WTC11 (cell line): ENCODE data around the gene RFX4. TPM values are rescaled to one million over a fixed set of nuclear protein-coding genes. Genes with fewer than 3 reads are reported as not detected.

Source experiments
- ATAC-seq: fragments of 200-7000 bp; cut with Tn5 transposase; 2 replicates; pipeline ENCODE4 v1.10.0; 2021; ENCODE audit warnings: mild to moderate bottlenecking, moderate library complexity
- CTCF ChIA-PET: fragments of 300-600 bp; sonication (Branson Sonifier 250); formaldehyde crosslinking; loops from one replicate; lab custom pipeline; 2021; ENCODE audit warnings: antibody characterized with exemption; lab: Charles Lee
- POLR2A ChIA-PET: fragments of 350-600 bp; sonication (Branson Sonifier 250); formaldehyde crosslinking; loops from one replicate; lab custom pipeline; 2021; ENCODE audit warnings: antibody characterized with exemption; lab: Charles Lee
- DNase-seq: peaks from one replicate; pipeline ENCODE4 v3.0.0; 2021; ENCODE audit warnings: low spot score
- H3K27ac Mint-ChIP-seq: 2 replicates; pipeline ENCODE4 v1.8.0; 2021; ENCODE audit warnings: mixed read lengths
- H3K27me3 Mint-ChIP-seq: 2 replicates; pipeline ENCODE4 v1.8.0; 2021; ENCODE audit warnings: low read depth, mild to moderate bottlenecking, moderate library complexity, mixed read lengths
- H3K36me3 Mint-ChIP-seq: 2 replicates; pipeline ENCODE4 v1.8.0; 2021; ENCODE audit warnings: mixed read lengths
- H3K4me1 Mint-ChIP-seq: 2 replicates; pipeline ENCODE4 v1.8.0; 2022; ENCODE audit warnings: mixed read lengths
- H3K4me3 Mint-ChIP-seq: 2 replicates; pipeline ENCODE4 v1.8.0; 2021; ENCODE audit warnings: mild to moderate bottlenecking, moderate library complexity, mixed read lengths
- H3K9me3 Mint-ChIP-seq: 2 replicates; pipeline ENCODE4 v1.8.0; 2021; ENCODE audit warnings: mixed read lengths
- CDX4 ChIP-seq: fragments of 250-450 bp; sonication (Bioruptor Pico); IDR thresholded peaks from 2 replicates; pipeline ENCODE4 v1.9.0; 2021; ENCODE audit warnings: moderate library complexity, mild to moderate bottlenecking, inconsistent platforms, borderline replicate concordance
- CREB1 ChIP-seq: sonication (generic); formaldehyde crosslinking; IDR thresholded peaks from 2 replicates; pipeline ENCODE4 v1.8.0; 2023; ENCODE audit warnings: mild to moderate bottlenecking, missing genetic modification reagents
- ERG ChIP-seq: fragments of 250-450 bp; sonication (Bioruptor Pico); IDR thresholded peaks from 2 replicates; pipeline ENCODE4 v1.8.0; 2021; ENCODE audit warnings: mild to moderate bottlenecking
- ESRRA ChIP-seq: sonication (generic); formaldehyde crosslinking; IDR thresholded peaks from 2 replicates; pipeline ENCODE4 v1.8.1; 2022; ENCODE audit warnings: mild to moderate bottlenecking, missing genetic modification reagents, borderline replicate concordance
- ETV6 ChIP-seq: sonication (generic); formaldehyde crosslinking; IDR thresholded peaks from 2 replicates; pipeline ENCODE4 v1.8.1; 2022; ENCODE audit warnings: mild to moderate bottlenecking, missing genetic modification reagents
- MXD4 ChIP-seq: fragments of 250-450 bp; sonication (Bioruptor Pico); IDR thresholded peaks from 2 replicates; pipeline ENCODE4 v1.8.0; 2021; ENCODE audit warnings: mild to moderate bottlenecking, moderate library complexity, borderline replicate concordance
- NFYB ChIP-seq: sonication (generic); formaldehyde crosslinking; conservative IDR thresholded peaks from 2 replicates; pipeline ENCODE4 v1.8.0; 2022; ENCODE audit warnings: low read depth, missing genetic modification reagents
- NR3C1 ChIP-seq: sonication (generic); formaldehyde crosslinking; conservative IDR thresholded peaks from 2 replicates; pipeline ENCODE4 v1.8.1; 2023; ENCODE audit warnings: low read depth, mild to moderate bottlenecking, missing genetic modification reagents
- OVOL2 ChIP-seq: fragments of 250-450 bp; sonication (Bioruptor Pico); IDR thresholded peaks from 2 replicates; pipeline ENCODE4 v1.9.0; 2021; ENCODE audit warnings: mild to moderate bottlenecking, borderline replicate concordance
- TEAD1 ChIP-seq: sonication (generic); formaldehyde crosslinking; IDR thresholded peaks from 2 replicates; pipeline ENCODE4 v1.8.0; 2022; ENCODE audit warnings: mild to moderate bottlenecking, missing genetic modification reagents
- TEAD4 ChIP-seq: sonication (generic); formaldehyde crosslinking; IDR thresholded peaks from 2 replicates; pipeline ENCODE4 v1.8.0; 2022; ENCODE audit warnings: mild to moderate bottlenecking, missing genetic modification reagents
- TP53 ChIP-seq: sonication (generic); formaldehyde crosslinking; IDR thresholded peaks from 2 replicates; pipeline ENCODE4 v1.8.1; 2023; ENCODE audit warnings: mild to moderate bottlenecking, missing genetic modification reagents
- ZBTB43 ChIP-seq: sonication (generic); formaldehyde crosslinking; IDR thresholded peaks from 2 replicates; pipeline ENCODE4 v1.8.1; 2023; ENCODE audit warnings: mild to moderate bottlenecking, missing genetic modification reagents
- ZNF121 ChIP-seq: sonication (generic); formaldehyde crosslinking; IDR thresholded peaks from 2 replicates; pipeline ENCODE4 v1.8.0; 2023; ENCODE audit warnings: missing genetic modification reagents
- total RNA-seq: library from RNA; stranded (reverse); gene quantifications from 3 replicates; pipeline ENCODE4 v1.2.3, GENCODE V29; 2021
- TF ChIP-seq, protein P1 (sequence below): sonication (generic); formaldehyde crosslinking; IDR thresholded peaks from 2 replicates; pipeline ENCODE4 v1.8.1; 2022; ENCODE audit warnings: low read depth, mild to moderate bottlenecking, moderate library complexity, missing genetic modification reagents, borderline replicate concordance
- TF ChIP-seq, protein P2 (sequence below): sonication (generic); formaldehyde crosslinking; IDR thresholded peaks from 2 replicates; pipeline ENCODE4 v1.8.1; 2023; ENCODE audit warnings: mild to moderate bottlenecking, missing genetic modification reagents, moderate library complexity
- TF ChIP-seq, protein P3 (sequence below): sonication (generic); formaldehyde crosslinking; IDR thresholded peaks from 2 replicates; pipeline ENCODE4 v1.8.0; 2023; ENCODE audit warnings: mild to moderate bottlenecking, missing genetic modification reagents
- TF ChIP-seq, protein P4 (sequence below): fragments of 250-450 bp; sonication (Bioruptor Pico); conservative IDR thresholded peaks from 2 replicates; pipeline ENCODE4 v1.9.0; 2021; ENCODE audit warnings: mild to moderate bottlenecking

Gene RFX4
- total RNA-seq, 1 experiment from 2014 or later, result 0.26 TPM

DNA sequence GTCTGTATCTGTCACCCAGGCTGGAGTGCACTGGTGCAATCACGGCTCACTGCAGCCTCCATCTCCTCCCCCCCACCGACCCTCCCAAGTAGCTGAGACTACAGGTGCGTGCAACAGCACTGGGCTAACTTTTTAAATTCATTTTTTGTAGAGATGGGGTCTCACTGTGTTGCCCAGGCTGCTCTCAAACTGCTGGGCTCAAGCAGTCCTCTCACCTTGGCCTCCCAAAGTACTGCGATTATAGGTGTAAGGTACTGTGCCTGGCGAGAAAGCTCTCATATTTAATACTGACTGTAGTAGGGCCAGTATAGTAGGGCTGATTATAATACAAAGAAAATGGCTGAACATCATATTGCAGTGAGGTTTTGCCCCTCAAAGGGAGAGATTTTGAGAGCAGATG lies 194.1 kb downstream of the RFX4 start:
- CTCF ChIA-PET, result no interaction called here
- no peaks in the 10 kb centered on the region for H3K27me3 Mint-ChIP-seq
- no peak overlapping the region for H3K27ac Mint-ChIP-seq
- peaks cover 64% of the 10 kb centered on the region for H3K4me1 Mint-ChIP-seq
- no peaks in the 10 kb centered on the region for H3K9me3 Mint-ChIP-seq
- TF ChIP-seq ZNF121 (CRISPR knock-in tag), result peak; percentile 80; the same call in 1 of the 2 replicates
- TF ChIP-seq, protein P1, sequence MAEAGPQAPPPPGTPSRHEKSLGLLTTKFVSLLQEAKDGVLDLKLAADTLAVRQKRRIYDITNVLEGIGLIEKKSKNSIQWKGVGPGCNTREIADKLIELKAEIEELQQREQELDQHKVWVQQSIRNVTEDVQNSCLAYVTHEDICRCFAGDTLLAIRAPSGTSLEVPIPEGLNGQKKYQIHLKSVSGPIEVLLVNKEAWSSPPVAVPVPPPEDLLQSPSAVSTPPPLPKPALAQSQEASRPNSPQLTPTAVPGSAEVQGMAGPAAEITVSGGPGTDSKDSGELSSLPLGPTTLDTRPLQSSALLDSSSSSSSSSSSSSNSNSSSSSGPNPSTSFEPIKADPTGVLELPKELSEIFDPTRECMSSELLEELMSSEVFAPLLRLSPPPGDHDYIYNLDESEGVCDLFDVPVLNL, result no peak
- no peaks in the 10 kb centered on the region; the same call in 1 of the 2 replicates for H3K36me3 Mint-ChIP-seq
- ATAC-seq, result no peak
- no peak for DNase-seq
- POLR2A ChIA-PET, result no interaction called here
- peak overlapping the region; percentile 91 for H3K4me3 Mint-ChIP-seq

DNA sequence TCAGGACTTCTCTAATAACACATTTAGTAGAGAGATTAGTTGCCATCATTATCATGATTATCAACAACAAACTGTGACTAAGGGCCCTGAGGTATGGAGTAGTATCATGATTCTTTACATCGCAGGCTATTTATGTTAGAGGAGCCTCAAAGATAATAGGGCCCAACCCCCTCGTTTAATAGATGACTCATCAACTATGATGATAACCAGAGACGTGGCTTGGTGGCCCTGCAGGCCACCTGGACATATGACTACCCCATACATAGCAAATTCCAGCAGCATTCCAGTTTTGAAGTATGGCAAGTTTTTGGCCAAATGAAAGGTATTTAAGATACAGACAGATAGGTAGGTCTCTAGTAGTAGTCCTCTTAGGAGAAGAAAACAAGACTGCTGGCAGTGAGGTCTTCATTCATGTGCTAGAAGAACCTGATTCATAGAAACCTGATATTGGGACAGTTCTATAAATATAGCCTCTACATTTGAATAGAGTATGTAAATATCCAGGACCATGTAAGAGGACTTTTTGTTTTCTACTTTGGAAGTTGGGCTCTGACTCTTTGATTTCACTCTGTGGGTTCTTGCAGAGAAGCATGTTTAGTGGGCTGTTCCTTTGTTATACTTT lies 197.3 kb downstream of the RFX4 start:
- POLR2A ChIA-PET, result no interaction called here
- TF ChIP-seq, protein P2, sequence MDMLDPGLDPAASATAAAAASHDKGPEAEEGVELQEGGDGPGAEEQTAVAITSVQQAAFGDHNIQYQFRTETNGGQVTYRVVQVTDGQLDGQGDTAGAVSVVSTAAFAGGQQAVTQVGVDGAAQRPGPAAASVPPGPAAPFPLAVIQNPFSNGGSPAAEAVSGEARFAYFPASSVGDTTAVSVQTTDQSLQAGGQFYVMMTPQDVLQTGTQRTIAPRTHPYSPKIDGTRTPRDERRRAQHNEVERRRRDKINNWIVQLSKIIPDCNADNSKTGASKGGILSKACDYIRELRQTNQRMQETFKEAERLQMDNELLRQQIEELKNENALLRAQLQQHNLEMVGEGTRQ (CRISPR knock-in tag), result no peak
- no peak for TF ChIP-seq ETV6 (CRISPR knock-in tag)
- no peak for TF ChIP-seq ZBTB43
- TF ChIP-seq, protein P3, sequence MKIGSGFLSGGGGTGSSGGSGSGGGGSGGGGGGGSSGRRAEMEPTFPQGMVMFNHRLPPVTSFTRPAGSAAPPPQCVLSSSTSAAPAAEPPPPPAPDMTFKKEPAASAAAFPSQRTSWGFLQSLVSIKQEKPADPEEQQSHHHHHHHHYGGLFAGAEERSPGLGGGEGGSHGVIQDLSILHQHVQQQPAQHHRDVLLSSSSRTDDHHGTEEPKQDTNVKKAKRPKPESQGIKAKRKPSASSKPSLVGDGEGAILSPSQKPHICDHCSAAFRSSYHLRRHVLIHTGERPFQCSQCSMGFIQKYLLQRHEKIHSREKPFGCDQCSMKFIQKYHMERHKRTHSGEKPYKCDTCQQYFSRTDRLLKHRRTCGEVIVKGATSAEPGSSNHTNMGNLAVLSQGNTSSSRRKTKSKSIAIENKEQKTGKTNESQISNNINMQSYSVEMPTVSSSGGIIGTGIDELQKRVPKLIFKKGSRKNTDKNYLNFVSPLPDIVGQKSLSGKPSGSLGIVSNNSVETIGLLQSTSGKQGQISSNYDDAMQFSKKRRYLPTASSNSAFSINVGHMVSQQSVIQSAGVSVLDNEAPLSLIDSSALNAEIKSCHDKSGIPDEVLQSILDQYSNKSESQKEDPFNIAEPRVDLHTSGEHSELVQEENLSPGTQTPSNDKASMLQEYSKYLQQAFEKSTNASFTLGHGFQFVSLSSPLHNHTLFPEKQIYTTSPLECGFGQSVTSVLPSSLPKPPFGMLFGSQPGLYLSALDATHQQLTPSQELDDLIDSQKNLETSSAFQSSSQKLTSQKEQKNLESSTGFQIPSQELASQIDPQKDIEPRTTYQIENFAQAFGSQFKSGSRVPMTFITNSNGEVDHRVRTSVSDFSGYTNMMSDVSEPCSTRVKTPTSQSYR (CRISPR knock-in tag), result no peak
- TF ChIP-seq NR3C1, result no peak
- TF ChIP-seq MXD4 (CRISPR knock-in tag), result no peak
- no peak for TF ChIP-seq NFYB (CRISPR knock-in tag)
- TF ChIP-seq ERG (CRISPR knock-in tag), result no peak
- TF ChIP-seq TP53 (CRISPR knock-in tag), result no peak
- no peak for TF ChIP-seq TEAD4 (CRISPR knock-in tag)
- TF ChIP-seq, protein P4, sequence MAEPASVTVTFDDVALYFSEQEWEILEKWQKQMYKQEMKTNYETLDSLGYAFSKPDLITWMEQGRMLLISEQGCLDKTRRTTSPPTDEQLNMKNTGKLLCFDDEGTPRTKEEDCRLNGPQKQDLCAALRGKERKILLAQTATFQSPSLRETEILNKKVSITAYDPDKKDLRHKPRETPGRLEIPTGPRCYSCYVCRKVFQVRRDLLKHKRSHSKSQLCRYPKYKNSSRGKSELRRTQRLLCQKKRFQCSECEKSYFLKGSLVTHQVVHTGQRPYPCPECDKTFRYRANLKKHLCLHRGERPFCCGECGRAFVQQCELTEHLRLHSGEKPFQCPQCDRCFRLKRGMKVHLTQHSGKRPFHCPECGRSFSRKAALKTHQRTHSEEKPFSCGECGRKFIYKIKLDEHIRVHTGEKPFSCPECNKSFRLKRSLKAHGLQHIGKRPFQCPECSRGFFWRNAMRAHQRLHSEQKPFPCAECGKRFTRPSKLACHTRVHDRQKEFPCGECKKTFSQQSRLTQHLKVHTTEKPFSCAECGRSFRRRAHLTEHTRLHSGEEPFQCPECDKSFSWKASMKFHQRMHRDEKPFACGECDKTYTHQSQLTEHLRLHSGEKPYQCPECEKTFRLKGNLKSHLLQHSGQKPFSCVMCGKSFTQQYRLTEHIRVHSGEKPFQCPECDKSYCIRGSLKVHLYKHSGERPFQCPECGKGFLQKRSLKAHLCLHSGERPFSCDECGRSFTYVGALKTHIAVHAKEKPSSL (CRISPR knock-in tag), result no peak
- no peak for TF ChIP-seq OVOL2 (CRISPR knock-in tag)
- no peak for TF ChIP-seq CREB1 (CRISPR knock-in tag)
- no peak for TF ChIP-seq ZNF121 (CRISPR knock-in tag)
- no peak for TF ChIP-seq CDX4 (CRISPR knock-in tag)
- TF ChIP-seq ESRRA (CRISPR knock-in tag), result no peak
- TF ChIP-seq TEAD1 (CRISPR knock-in tag), result no peak
- H3K36me3 Mint-ChIP-seq, result peaks cover 13% of the 10 kb centered on the region
- H3K4me3 Mint-ChIP-seq, result no peak overlapping the region
- H3K9me3 Mint-ChIP-seq, result no peaks in the 10 kb centered on the region
- no peak for DNase-seq
- CTCF ChIA-PET, result no interaction called here
- peaks cover 70% of the 10 kb centered on the region for H3K4me1 Mint-ChIP-seq
- H3K27me3 Mint-ChIP-seq, result no peaks in the 10 kb centered on the region
- peak overlapping the region; percentile 78; the same call in 1 of the 2 replicates for H3K27ac Mint-ChIP-seq
- no peak for ATAC-seq
